Large intestine (tissue), 3 donors: ENCODE data around the gene CCPG1. TPM values are rescaled to one million over a fixed set of nuclear protein-coding genes. Genes with fewer than 3 reads are reported as not detected.

Experiments
- DNase-seq, 2 donors: peaks; one replicate each; pipeline versions ENCODE4 v3.0.0 to v3.0.0-alpha.2; 2013
- H3K27ac ChIP-seq: one replicate; pipeline ENCODE4 v1.5.1; 2013; ENCODE audit warnings: low read length
- H3K27me3 ChIP-seq: 2 replicates; pipeline ENCODE4 v1.6.1; 2013; ENCODE audit warnings: low read length; ENCODE audit not compliant: control insufficient read depth, insufficient read depth
- H3K36me3 ChIP-seq: 2 replicates; pipeline ENCODE4 v1.6.1; 2013; ENCODE audit warnings: low read length; ENCODE audit not compliant: control insufficient read depth, insufficient read depth
- H3K4me1 ChIP-seq: one replicate; pipeline ENCODE4 v1.6.1; 2013; ENCODE audit warnings: low read length; ENCODE audit not compliant: control insufficient read depth, insufficient read depth
- H3K4me3 ChIP-seq: one replicate; pipeline ENCODE4 v1.5.1; 2013; ENCODE audit warnings: low read length
- H3K9me3 ChIP-seq: one replicate; pipeline ENCODE4 v1.6.1; 2013; ENCODE audit warnings: mild to moderate bottlenecking, low read depth, low read length, moderate library complexity; ENCODE audit not compliant: control insufficient read depth
- WGBS: methylation state at CpG from one replicate; pipeline ENCODE4 v1.1.5; 2013; ENCODE audit warnings: low lambda C conversion rate; ENCODE audit not compliant: insufficient coverage; 5-methylcytosine and 5-hydroxymethylcytosine counted together
- polyA plus RNA-seq: library from polyadenylated mRNA; unstranded; fragments of 120-200 nt; gene quantifications from one replicate; pipeline ENCODE4 v1.2.1, GENCODE V29; 2013

The CCPG1 gene
- polyA plus RNA-seq, 1 donor = 38.9 TPM

DNA sequence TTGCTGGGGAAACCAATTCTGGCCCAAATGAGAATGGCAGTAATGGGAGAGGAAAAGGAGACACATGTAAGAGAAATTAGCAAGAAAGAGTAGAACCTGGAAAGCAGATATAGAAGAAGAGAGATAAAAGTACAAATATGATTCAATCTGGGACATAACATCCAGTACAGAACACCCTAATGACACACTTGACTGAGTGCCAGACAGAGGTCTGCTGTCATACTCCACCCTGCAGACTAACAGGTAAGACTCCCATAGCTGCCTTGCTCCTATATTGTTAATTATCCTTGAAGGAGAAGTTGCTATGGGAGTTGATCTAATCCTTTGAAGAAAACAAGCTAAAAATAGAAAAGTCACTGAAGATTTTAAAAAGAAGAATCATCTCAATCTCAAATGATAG is 21.1 kb downstream of the CCPG1 start:
- no peak overlapping the region for H3K27ac ChIP-seq
- no peak for DNase-seq
- H3K36me3 ChIP-seq = peaks cover 11% of the 10 kb centered on the region

DNA sequence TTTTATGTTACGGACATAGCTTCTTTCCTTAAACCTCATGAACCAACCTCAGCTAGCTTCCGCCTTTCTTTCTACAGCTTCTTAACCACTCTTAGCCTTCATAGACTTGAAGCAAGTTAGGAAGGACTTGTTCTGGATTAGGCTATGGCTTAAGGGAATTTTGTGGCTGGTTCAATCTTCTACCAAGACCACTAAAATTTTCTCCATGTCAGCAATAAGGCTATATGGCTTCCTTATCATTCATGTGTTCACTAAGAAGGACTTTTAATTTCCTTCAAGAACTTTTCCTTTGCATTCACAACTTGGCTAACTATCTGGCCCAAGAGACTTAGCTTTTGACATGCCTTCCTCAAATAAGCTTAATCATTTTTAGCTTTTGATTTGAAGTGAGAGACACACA is 24.5 kb downstream of the CCPG1 start:
- H3K27ac ChIP-seq = no peak overlapping the region
- H3K4me3 ChIP-seq = no peak overlapping the region
- H3K36me3 ChIP-seq = peaks cover 17% of the 10 kb centered on the region
- no peaks in the 10 kb centered on the region for H3K27me3 ChIP-seq
- H3K4me1 ChIP-seq = no peaks in the 10 kb centered on the region
- DNase-seq = no peak
- WGBS = no CpG with 5 or more reads among the region's 2 CpGs
- H3K9me3 ChIP-seq = no peaks in the 10 kb centered on the region

More for the DNA sequence above, 21.1 kb downstream of the CCPG1 start:
- no peak overlapping the region for H3K4me3 ChIP-seq
- no peaks in the 10 kb centered on the region for H3K27me3 ChIP-seq
- H3K4me1 ChIP-seq = no peaks in the 10 kb centered on the region
- H3K9me3 ChIP-seq = no peaks in the 10 kb centered on the region

DNA sequence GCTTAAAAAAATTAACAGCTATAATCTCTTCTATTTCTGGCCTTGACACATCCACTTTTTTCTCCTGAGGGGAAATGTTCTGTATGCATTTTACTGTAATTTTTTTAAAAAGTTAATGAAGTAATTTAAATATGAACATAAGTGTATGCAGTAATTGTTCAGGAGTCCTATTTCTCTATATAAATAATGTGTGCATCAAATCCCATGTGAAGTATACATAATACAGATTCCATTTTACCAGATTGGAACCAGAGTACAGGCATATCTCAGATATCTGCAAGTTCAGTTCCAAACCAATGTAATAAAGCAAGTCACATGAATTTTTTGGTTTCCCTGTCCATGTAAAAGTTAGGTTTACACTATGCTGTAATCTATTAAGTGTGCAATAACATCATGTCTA is 26.6 kb downstream of the CCPG1 start:
- no peak for DNase-seq
- Histone ChIP-seq H3K27ac (no peak overlapping the region), H3K9me3 (no peaks in the 10 kb centered on the region), H3K4me3 (no peak overlapping the region), H3K4me1 (no peaks in the 10 kb centered on the region), H3K36me3 (peaks cover 16% of the 10 kb centered on the region), H3K27me3 (no peaks in the 10 kb centered on the region)

DNA sequence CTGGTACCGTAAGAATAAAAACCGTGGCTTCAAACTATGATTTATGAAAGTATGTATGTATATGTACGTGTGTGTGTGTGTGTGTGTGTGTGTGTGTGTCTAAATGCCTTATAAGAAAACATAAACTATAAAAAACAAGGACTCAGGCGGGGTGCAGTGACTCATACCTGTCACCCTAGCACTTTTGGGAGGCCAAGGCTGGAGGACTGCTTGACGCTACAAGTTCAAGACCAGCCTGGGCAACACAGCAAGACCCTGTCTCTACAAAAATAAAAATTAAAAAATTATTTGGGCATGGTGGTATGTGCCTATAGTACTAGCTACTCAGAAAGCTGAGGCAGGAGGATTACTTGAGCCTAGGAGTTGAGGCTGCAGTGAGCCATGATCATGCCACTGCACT is 29.1 kb downstream of the CCPG1 start:
- Histone ChIP-seq H3K27ac (no peak overlapping the region), H3K36me3 (peaks cover 18% of the 10 kb centered on the region), H3K4me1 (no peaks in the 10 kb centered on the region), H3K9me3 (no peaks in the 10 kb centered on the region), H3K27me3 (no peaks in the 10 kb centered on the region), H3K4me3 (no peak overlapping the region)
- WGBS = 100% methylated on average over 1 of the region's 5 CpGs
- no peak for DNase-seq

DNA sequence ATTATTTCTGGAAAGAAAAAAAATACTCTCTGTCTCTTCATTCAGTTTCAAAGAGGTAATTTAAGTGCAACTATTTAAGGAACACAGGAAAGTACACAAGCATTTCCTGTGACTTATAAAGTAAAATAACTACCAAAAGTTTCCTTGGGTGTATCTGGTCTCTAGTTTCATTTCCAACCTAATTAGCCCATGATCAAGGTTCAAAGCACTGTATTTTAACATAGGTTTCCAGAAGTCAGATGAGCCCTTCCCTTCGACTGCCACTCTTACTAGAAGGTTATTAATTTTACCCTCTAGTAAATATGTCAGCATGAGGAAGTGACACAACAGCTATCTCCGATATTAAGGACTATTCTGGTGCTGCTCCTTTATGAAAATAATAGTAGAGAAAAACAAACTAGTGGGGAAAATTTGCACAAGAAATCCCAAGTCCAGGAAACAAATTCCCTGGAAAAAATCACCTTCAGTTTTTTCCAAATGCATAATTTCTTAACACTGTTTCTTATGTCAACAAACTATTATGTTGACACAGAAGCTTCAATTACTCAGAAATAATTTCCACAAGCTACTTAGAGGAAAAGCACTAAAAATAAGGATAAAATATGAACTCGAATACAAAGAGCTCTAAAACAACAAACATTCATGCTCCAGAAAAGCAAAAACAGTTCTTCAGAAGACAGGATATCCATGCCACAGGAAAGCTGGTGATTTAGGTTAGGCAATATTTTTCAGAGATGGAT is 35.3 kb downstream of the CCPG1 start:
- 67% methylated on average over 1 of the region's 3 CpGs for WGBS
- no peak overlapping the region for H3K27ac ChIP-seq
- no peak overlapping the region for H3K4me3 ChIP-seq
- H3K27me3 ChIP-seq = no peaks in the 10 kb centered on the region
- peaks cover 19% of the 10 kb centered on the region for H3K36me3 ChIP-seq
- DNase-seq = peak in 1 of 2 donors; percentile 29
- H3K9me3 ChIP-seq = no peaks in the 10 kb centered on the region
- no peaks in the 10 kb centered on the region for H3K4me1 ChIP-seq

DNA sequence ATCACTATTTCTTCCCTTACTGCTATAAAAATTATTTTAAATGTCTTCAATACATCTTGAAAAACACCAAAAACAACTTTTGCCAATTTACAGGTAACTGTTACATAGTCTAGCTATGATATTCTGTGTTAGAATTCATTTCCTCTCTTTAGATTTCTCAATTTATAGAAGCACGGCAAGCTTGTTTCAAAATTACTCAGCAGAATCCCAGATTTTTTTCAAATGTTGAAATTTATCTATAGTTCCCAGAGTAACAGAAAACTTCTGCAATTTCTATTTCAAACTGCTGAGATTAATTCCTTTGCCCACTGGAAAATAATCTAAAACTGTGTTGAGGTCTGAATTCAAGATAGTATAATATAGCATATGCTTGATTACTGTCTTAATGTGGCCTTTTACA is 41.2 kb downstream of the CCPG1 start:
- Histone ChIP-seq H3K9me3 (no peaks in the 10 kb centered on the region), H3K36me3 (peaks cover 9% of the 10 kb centered on the region), H3K4me3 (no peak overlapping the region), H3K27ac (no peak overlapping the region), H3K27me3 (no peaks in the 10 kb centered on the region), H3K4me1 (no peaks in the 10 kb centered on the region)
- DNase-seq = no peak
- WGBS = 100% methylated on average over 1 of the region's 1 CpG

DNA sequence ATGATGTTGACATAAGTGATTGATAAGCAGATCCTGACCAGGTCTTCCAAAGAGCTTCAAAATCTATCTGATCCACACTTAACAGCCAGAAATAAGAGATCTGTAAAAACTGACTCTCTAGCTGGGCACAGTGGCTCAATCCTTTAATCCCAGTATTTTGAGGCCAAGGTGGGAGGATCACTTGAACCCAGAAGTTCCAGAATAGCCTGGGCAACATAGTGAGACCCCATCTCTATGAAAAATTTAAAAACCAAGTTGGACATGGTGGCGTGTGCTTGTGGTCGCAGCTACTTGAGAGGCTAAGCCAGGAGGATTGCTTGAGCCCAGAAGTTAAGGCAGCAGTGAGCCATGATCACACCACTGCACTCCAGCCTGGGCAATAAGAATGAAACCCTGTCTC is 45.5 kb downstream of the CCPG1 start:
- H3K36me3 ChIP-seq = no peaks in the 10 kb centered on the region
- H3K27me3 ChIP-seq = no peaks in the 10 kb centered on the region
- DNase-seq = no peak
- no CpG with 5 or more reads among the region's 2 CpGs for WGBS
- H3K4me1 ChIP-seq = no peaks in the 10 kb centered on the region
- no peak overlapping the region for H3K4me3 ChIP-seq
- H3K9me3 ChIP-seq = no peaks in the 10 kb centered on the region
- H3K27ac ChIP-seq = no peak overlapping the region

DNA sequence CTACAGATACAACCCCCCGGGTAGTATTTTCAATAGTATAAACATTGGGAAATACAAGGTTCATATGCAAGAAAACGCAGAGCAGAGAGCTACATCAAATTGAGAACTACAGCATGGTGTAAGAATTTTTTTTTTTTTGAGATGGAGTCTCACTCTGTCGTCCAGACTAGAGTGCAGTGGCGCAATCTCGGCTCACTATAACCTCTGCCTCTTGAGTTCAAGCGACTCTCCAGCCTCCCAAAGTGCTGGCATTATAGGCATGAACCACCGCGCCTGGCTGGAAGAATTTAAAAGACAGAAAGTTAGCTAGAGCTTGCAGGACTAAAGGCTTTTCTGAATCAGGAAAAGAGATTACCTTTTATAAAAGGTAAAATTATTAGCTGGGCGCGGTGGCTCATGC is 47.1 kb downstream of the CCPG1 start:
- no peaks in the 10 kb centered on the region for H3K27me3 ChIP-seq
- no peak overlapping the region for H3K4me3 ChIP-seq
- H3K27ac ChIP-seq = no peak overlapping the region
- DNase-seq = no peak
- 100% methylated on average over 1 of the region's 10 CpGs for WGBS
- H3K4me1 ChIP-seq = no peaks in the 10 kb centered on the region
- no peaks in the 10 kb centered on the region for H3K9me3 ChIP-seq
- H3K36me3 ChIP-seq = peaks cover 5% of the 10 kb centered on the region

DNA sequence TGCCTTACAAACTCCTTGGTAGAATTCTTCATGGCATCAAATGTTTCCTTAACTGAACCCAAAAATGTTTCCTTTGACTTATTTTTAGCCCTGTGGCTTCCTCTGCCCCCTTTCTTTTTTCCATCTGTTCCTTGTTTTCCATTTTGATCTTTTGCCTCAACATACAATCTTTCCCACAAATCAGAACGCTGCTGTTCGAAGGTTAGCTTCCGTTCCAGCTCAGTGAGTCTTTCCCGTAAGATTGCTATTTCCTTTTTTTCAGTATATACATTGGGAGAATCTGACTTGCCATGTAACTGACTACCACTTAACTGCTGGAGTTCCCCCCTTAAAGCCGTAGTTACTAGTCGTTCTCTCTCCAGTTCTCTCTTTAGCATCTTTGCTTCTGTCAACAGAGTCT is 47.9 kb downstream of the CCPG1 start:
- H3K4me1 ChIP-seq = no peaks in the 10 kb centered on the region
- WGBS = 88% methylated on average over 5 of the region's 6 CpGs
- H3K27ac ChIP-seq = no peak overlapping the region
- no peaks in the 10 kb centered on the region for H3K27me3 ChIP-seq
- H3K4me3 ChIP-seq = no peak overlapping the region
- DNase-seq = no peak
- no peaks in the 10 kb centered on the region for H3K9me3 ChIP-seq
- peaks cover 7% of the 10 kb centered on the region for H3K36me3 ChIP-seq

DNA sequence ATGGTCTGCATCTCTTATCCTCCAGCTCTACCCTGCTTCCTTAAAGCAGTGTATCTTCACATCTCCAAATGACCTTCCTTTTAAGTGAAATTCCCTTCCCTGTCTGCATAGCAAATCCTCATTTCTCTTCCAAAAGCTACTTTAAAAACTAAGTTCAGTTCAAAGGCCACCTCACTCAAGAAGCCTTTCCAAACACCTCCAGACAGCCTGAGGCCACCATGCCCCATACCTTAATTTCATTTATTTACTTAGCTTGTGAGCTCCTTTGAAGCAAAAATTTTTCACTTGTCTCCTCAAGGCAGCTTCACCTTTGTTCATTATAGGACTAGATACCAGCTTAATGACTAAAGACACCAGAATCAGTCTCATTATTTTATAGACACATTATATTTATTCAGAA is 49.7 kb downstream of the CCPG1 start:
- Histone ChIP-seq H3K4me3 (no peak overlapping the region), H3K27ac (no peak overlapping the region), H3K27me3 (no peaks in the 10 kb centered on the region), H3K36me3 (peaks cover 7% of the 10 kb centered on the region), H3K4me1 (no peaks in the 10 kb centered on the region), H3K9me3 (no peaks in the 10 kb centered on the region)
- no peak for DNase-seq

DNA sequence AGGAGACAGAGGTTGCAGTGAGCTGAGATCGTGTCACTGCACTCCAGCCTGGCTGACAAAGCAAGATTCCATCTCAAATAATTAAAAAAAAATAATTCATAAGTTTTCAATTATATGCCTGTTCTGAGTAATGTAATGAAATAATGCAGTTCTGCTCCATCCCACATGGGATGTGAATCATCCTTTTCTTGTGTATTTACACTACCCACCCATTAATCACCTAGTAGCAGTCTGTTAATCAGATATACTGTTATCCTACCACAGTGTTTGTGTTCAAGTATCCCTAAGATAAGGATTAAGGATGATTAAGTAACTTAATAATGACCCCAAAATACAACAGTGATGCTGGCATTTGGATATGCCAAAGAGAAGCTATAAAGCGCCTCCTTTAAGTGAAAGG is 50.4 kb downstream of the CCPG1 start:
- WGBS = 100% methylated on average over 1 of the region's 2 CpGs

More for the DNA sequence above, 50.4 kb downstream of the CCPG1 start:
- H3K27ac ChIP-seq = no peak overlapping the region
- no peaks in the 10 kb centered on the region for H3K4me1 ChIP-seq
- H3K4me3 ChIP-seq = no peak overlapping the region
- H3K9me3 ChIP-seq = no peaks in the 10 kb centered on the region
- DNase-seq = no peak
- no peaks in the 10 kb centered on the region for H3K27me3 ChIP-seq
- H3K36me3 ChIP-seq = peaks cover 7% of the 10 kb centered on the region
